Kidney capillary endothelial cell (primary cell): ENCODE results near the gene PAFAH1B1.
"Not testable (repeated sequence)": the region's sequence is repeated elsewhere in the genome, so short reads cannot be mapped to it uniquely, and the experiment has no call there.

Experiments
- DNase-seq: peaks from one replicate; pipeline ENCODE4 v3.0.0-alpha.2; 2018; ENCODE audit warnings: low spot score

The PAFAH1B1 gene

GRCh38 chr17:2592971-2593820, at the start of gene PAFAH1B1:
PAFAH1B1 (plus strand) TSS chr17:2593654; CDS start chr17:2638289, 44,635 bp downstream.
- peak; percentile 92 for DNase-seq

GRCh38 chr17:2545393-2545792, 48.1 kb upstream of the PAFAH1B1 start:
- no peak for DNase-seq

GRCh38 chr17:2547176-2547575, 46.3 kb upstream of the PAFAH1B1 start:
- DNase-seq = peak; percentile 23

GRCh38 chr17:2548026-2548425, 45.4 kb upstream of the PAFAH1B1 start:
- not testable (repeated sequence) for DNase-seq

GRCh38 chr17:2549392-2550211, 43.9 kb upstream of the PAFAH1B1 start:
- DNase-seq = no peak

GRCh38 chr17:2551493-2551892, 42.0 kb upstream of the PAFAH1B1 start:
- DNase-seq = no peak

GRCh38 chr17:2551928-2552327, 41.5 kb upstream of the PAFAH1B1 start:
- no peak for DNase-seq

GRCh38 chr17:2560658-2561057, 32.8 kb upstream of the PAFAH1B1 start:
- peak; percentile 45 for DNase-seq

- DNase-seq = no peak
Observed at GRCh38 chr17:2562162-2562858, 31.1 kb upstream of the PAFAH1B1 start.

GRCh38 chr17:2563061-2563460, 30.4 kb upstream of the PAFAH1B1 start:
- DNase-seq = no peak

GRCh38 chr17:2563543-2563942, 29.9 kb upstream of the PAFAH1B1 start:
- no peak for DNase-seq

- no peak for DNase-seq
Observed at GRCh38 chr17:2564877-2565276, 28.6 kb upstream of the PAFAH1B1 start.

- DNase-seq = no peak
Observed at GRCh38 chr17:2566056-2566455, 27.4 kb upstream of the PAFAH1B1 start.

- DNase-seq = no peak
Observed at GRCh38 chr17:2571523-2572303, 21.7 kb upstream of the PAFAH1B1 start.

GRCh38 chr17:2572304-2572609, 21.2 kb upstream of the PAFAH1B1 start:
- DNase-seq = not testable (repeated sequence)

- no peak for DNase-seq
Observed at GRCh38 chr17:2580151-2580550, 13.3 kb upstream of the PAFAH1B1 start.

GRCh38 chr17:2580661-2581060, 12.8 kb upstream of the PAFAH1B1 start:
- DNase-seq = no peak

GRCh38 chr17:2582493-2582892, 11.0 kb upstream of the PAFAH1B1 start:
- no peak for DNase-seq

GRCh38 chr17:2591040-2591640, 2.3 kb upstream of the PAFAH1B1 start:
- DNase-seq = no peak

GRCh38 chr17:2593821-2594721, 617 bp downstream of the PAFAH1B1 start:
- DNase-seq = peak; percentile 55
